GOT3 (cell line): ENCODE results near the gene MYO18B.

Experiments
- DNase-seq: peaks from one replicate; lab custom pipeline; 2025; ENCODE audit warnings: mixed read lengths; lab: John Stamatoyannopoulos, UW

The MYO18B gene

DNA sequence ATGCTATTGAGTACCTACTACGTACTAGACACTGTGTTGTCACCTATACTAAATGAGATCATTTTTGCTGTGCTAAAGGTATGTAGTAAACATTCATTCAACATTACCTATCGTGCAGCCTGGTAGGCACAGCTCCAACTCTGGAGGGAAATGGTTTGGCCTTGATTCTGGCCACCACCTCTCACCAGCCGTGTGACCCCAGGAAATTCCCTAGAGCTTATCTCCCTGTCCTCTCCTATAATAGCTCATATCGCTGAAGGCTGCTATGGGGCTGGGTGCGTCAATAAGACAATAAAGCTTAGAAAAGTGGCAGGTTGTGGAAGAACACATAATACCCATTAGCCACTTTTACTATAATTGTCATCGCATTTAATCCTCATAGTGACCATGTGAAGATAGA lies 107.5 kb downstream of the MYO18B start:
- DNase-seq, result no peak

DNA sequence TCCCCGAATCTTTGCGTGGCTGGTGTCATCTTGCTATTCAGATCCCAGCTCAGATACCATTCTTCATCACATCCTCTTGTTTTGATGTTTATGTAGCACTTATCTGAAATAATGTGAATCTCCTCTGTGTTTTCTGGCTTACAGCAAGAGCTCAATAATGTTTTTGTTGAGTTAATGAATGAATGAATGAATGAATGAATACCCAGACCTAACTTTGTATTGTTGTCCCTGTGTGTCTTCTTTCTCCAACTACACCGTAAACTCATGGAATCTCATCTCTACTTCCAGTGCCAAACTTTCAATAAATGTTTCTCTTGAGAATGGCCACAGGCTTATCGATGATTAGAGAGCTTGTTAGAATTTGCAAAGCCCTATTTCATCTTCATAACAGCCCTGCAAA lies 110.2 kb downstream of the MYO18B start:
- DNase-seq, result no peak

DNA sequence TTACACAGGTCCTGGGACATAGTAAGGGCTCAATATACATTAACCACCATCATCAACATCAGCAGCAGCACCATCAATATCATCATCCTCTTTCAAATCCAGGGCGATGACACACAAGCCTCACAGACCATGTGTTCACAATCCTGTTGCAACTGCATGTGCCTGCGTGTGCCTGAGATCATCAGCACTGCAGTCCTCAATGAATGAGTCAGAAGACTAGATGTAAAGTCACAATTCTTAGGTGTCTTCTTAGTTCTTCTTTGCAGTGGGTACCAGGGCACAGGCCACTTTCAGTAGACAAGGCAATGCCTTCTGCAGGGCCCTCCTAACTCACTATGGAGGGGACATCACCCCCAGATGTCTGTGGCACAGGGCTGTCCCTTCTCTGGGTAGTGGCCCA lies 111.1 kb downstream of the MYO18B start:
- DNase-seq, result no peak

DNA sequence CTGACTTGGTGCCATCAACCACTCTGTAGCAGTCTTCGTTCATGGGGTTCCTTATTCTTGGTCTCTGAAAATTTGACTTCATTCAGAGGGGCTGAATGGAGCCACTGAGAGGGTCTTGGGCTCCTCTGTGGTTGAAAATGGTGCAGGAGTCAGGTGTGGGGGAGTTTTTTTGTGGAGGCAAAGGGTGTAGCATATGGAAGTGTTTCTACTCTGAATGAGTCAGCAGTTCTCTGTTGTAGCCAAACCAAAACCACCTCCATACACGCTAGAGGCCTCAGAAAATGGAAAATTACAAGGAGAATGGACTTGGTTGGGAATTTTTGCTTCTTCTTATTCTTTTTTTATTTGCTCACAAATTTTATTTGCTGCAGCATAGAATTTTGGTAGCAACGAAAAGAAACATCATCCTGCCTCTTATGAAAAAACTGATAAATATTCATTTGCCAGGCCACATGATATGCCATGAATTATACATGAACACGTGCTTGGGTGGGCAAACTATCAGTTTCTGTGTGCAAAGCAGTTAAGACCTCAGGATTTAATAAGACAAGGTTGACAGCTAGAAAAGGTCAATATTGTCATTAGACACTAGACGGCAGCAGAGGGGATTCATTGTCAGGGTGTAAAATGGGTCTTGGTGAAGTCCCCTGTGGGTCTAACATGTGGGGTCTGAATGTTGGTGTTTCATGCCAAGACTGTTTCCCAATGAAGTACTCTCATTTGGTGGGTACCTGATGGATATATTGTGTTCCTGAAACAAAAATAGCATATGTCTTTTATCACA lies 111.7 kb downstream of the MYO18B start:
- no peak for DNase-seq

DNA sequence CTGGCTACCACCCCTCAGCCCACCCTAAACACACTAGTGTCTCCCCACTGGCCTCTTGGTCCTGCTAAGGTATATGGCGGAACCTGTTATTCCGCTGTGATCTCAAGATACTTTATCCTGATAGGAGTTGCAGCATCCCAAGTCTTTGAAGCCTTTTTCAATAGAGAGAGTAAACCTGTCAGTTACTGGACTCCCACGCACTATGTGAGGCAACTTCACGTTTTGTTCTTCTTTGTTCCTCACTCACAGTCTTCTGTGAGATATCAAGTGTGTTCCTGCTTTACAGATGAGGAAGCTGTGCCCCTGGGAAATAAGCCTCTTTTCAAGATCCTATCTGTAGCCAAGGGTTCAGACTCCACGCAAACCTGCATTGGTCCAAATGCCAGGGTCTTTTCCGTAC lies 127.8 kb downstream of the MYO18B start:
- DNase-seq, result no peak

DNA sequence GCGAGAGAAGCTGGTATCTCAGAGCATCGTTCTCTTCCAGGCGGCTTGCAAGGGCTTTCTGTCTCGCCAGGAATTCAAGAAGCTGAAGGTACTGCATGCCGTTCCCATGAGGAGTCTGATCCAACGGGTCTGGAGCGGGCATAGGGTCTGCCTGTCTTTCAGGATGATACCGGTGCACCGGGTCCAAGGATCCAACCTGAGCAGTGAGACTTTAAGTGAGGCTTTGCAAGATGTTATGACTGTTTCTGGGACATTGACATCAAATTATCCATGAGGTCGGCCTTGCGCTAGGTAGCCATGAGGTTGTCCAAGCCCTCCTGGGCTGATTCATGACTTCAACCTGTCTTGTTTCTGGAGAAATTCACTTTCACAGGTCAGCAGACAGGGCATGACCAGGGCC lies 132.3 kb downstream of the MYO18B start:
- no peak for DNase-seq

DNA sequence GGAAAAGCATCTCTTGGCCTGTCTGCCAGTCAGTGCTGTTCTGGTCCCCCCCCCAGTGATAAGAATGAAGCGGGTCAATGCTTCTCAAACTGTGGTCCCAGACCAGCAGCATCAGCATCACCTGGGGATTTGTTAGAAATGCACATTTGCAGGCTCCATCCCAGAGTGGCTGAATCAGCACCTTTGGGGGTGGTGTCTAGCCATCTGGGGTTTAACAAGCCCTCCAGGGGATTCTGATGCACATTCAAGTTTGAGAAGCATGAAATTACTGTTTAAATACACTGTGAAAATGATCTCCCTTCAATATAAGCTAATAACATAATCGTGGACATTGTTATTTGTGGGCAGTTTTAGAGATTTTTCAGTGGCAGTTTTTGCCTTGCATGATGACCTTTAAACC lies 133.5 kb downstream of the MYO18B start:
- no peak for DNase-seq

DNA sequence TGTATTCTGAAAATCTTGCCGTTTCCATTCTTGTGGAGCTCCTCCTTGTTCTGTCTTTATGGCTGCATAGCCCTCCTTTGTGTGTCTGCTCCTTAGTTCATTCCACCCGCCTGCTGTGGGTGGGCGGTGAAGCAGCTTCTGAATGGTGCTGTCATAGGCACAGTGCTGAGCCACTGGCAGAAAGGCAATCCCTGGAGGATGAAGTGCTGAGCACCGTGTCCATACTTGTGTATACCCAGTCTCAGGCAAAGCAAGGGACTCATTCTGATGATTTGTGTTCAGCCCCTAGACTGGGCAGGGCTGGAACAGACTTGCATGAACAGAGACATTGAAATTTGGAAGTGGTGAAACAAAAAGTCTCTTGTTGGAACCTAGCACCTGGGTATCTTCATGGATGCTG lies 134.9 kb downstream of the MYO18B start:
- no peak for DNase-seq

DNA sequence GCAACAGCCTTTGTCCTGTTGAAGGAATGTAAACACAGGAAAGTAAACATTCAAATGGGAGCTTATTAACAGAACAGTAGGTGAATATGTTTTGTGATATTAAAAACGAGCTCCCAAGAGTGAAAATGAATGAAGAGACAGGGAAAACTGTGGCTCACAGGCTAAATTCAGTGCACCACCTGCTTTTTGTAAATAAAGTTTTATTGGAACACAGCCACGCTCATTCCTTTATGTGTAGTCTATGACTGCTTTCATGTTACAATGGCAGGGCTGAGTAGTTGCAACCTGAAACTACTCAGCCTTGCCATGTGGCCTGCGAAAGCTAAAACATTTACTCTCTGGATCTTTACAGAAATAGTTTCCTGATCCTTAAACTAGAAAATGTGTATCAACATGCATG lies 136.9 kb downstream of the MYO18B start:
- no peak for DNase-seq

DNA sequence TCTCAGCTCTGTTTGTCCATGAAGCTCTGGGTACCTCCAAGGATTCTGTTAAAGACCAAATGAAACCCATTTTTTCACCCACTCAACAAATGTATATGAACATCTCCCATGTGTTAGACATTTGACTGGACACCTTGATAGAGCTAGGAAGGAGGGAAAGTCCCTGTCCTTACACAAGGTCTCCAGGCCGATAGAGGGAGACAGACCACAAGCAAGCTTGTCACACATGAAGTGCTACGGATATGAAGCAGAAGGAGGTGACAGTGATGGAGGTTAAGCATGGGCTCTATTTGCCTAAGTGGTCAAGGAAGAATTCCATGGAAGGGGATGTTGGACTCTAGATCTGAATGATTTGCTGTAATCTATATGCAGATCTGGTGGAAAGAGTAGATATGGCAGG lies 138.5 kb downstream of the MYO18B start:
- no peak for DNase-seq

DNA sequence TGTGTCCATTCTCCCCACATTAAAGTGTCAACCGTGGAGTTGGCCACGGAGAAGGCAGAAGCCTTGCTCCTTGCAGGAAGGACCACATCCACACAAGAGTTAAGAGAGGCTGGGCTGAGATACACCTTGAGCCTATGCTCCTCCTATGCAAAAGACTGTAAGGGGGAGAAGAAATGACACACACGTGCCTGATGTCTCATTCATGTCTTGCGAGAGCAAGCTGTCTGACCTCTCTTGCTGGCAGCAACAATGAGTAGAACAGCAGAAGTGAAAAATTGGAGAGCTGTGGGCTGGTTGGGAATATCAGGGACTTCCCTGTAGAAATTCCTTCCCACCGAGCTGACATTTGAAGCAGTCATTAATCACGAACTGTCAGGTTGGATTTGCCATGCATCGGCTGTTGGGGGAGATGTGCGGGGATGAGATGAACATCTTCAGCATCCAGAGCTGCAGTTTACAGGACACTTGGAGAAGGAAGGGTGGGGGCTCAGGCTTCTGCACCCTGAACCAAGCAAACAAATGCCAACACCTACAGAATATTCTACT lies 139.3 kb downstream of the MYO18B start:
- DNase-seq, result no peak

DNA sequence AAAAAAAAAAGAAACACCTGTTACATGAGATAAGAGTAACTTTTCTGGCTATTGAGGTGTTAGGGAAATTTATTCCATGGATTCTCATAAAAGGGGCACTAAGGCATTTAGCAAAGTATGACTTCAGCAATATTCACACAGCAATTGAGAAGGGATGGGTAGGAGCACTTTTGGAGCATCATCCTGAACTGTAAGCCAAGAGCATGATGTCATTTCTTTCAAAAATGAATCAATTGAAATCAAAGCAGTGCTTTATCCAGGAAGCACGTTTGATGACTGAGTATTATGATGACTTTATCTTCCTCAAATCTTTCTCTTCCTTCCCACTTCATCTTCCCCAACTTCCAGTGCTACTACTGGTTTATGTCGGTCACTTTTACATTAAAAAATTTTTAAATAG lies 140.4 kb downstream of the MYO18B start:
- DNase-seq, result no peak

DNA sequence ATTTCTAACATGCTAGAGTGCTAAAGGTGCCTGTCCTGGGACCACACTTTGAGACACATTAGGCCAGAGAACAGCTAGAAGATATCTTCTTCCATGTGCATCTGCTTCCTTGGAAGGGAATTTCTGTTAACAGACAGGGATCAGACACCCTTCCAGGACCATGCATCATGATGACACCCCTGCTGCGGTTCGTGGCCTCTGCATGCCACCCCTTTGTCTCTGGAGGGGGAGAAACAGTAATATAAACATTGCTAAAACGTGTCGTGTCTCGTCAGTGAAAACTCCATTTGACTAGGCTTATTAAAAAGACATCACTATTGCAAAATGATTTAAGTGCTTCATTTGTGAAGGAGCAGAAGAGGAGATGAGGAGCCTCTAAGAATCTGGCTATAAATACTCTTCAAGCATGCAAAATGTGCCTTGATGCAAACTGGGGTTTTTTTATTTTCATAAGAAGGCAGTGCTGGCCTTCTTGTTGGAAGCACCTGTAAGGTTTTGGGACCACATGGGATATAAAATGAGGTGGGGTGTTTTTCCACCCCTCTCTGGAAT lies 141.6 kb downstream of the MYO18B start:
- DNase-seq, result no peak

DNA sequence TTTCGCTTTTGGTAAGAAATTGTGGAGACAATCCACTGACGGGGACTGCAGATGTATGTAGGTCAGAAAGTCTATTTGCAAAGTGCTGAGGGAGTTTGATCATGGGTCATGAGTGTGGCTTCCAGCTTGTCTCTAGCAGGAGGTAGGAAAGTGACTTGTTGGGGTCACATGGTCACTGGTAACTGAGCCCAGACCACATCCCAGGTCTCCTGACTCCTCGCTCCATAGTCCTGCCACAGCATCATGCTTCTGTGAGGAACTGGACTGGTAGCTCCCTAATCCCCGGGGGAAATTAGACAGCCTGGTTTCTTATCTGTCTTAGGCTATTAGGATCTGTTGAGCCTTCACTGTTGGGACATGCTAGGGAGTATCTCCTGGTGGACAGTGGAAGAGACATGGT lies 142.1 kb downstream of the MYO18B start:
- DNase-seq, result no peak

DNA sequence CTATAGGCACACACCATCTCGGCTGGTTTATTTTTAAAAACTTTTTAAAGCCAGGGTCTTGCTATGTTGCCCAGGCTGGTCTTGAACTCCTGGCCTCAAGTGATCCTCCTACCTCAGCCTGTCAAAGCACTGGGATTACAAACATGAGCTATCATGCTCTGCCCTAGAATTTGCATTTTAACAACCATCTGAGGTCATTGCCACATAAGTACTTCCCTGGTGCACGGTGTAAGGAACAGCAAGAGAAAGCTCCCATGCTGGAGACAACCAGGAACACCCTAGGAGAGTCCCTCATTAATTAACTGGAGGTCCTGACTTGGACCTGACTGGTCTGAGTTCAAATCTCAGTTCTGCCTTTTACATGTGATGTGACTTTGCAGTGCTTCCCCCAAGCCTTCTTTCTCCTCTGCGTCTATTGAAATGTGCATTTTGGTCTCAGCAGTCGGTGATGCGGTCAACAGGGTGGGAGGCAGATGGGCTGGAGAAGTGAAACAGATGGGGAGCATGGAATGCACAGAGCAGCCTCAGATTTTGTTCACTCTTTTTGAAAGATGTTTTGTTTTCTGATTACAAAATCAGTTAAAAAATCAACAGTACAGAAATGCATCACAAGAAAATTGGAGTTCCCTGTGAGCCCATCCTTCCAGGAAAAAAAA lies 146.5 kb downstream of the MYO18B start:
- no peak for DNase-seq

DNA sequence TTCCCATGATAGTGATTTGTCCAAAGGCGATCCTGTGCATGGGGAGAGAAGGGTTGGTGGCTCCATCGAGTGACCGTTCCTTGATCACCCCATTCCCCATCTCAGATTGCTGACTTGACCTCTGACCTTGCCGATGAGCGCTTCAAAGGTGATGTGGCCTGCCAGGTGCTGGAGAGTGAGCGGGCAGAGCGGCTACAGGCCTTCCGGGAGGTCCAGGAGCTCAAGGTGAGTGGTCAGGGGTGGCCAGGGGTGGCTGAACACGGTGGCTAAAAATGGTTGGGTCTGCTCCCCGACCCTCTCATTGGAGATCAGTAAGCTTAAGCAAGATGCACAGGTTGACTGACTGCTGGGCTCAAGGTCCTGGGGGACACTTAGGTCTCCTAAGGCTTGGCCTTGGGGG lies 148.7 kb downstream of the MYO18B start:
- no peak for DNase-seq

DNA sequence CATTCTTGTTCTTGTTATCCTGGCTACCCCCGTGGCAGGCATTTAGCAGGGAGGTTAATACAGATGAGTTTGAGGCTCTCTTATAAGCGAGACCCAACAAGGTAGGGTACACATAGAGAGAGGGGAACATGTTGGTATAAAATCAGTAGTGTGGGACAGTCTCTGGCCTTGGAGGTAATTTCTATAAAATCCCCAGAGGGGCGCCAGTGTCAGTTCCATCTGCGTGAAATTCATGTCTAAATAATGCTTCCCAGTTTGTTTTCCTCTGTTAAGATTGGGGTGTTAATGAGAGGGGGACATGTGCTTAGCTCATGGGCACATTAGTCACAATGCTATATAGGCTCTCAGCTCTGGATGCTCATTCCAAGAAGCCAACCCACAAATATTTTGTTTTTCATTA lies 150.7 kb downstream of the MYO18B start:
- DNase-seq, result no peak

DNA sequence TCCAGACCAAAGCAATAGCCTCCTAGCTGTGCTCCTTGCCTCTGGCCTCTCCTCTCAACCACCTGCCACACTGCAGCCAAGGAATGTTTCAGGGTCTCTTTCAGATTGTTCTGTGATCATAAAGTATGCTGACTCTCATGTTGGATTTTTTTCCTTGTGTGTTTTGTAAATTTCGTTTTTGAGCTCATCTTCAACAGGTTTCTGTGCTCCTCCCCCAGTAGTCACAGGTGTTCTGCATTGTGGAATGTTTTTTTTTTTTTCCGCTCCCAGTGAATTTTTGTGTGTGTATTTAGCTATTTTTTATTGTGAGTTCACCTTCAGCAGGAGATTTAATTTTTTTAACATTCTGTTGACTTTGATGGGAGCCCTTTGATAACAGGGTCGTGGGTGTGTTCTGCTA lies 153.7 kb downstream of the MYO18B start:
- no peak for DNase-seq

DNA sequence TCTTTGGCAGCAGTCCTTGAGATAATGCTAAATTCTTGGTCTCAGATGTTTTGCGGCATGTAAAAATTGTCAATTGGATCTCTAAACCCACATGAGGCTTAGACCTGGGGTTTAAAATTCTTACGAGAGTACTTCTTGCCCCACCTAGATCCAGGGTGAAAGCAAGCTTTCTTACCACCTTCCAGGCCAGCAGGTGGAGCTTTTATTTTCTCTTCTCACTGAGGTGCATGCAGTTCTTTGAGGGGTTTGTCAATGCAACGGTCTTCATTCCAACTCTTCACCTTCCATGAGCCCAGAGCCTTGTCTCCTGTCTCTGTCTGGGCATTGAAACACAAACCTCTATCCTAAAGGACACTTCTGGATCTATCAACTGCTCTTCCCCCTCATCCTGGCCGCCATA lies 154.1 kb downstream of the MYO18B start:
- DNase-seq, result no peak

DNA sequence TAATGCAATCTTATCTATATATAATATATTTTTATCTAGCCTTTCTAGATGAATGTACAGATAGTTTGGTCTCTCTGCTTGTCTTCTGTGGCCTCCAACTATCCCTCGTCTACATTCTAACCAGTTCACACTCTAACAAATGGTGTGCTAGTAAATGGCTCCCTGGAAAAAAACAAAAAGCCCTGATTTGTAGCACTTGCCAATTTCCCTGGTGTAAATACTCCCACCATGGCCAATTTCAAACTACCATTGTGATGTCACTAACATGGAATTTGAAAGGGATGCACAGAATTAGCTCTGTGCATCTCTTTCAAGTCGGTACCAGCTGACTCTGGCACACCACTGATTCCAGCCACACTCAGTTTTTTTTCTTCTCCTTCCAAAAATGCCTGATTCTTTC lies 154.6 kb downstream of the MYO18B start:
- DNase-seq, result no peak

DNA sequence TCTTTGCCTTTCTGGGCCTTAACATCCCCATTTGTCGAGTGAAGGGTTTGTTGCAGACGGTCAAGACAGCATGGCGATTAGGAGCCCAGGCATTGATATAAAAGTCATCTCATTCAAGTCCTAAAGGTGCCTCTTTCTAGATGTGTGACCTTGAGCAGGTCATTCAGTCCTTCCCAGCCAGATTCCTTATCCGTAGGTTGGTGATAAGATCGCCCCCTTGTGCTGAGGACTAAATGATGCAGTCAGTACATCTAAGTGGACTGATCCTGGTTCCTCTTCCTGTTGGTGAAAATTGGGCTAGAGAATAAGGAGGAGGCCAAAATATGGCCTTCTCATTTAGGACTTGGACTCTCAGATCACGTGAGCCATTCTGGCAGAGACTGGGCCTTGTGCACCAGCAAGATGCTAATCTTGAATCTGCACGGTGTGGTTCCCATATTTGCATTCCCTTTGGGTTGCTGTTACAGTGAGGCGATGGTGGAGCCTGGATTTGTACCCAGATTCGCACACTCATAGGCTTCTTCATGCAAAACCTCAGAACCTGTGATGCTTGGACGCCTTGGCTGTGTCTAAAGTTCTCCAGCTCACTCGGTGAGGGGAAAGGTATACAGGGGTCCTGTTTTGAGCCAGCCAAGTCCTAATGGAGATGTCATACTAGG lies 156.8 kb downstream of the MYO18B start:
- DNase-seq, result no peak

DNA sequence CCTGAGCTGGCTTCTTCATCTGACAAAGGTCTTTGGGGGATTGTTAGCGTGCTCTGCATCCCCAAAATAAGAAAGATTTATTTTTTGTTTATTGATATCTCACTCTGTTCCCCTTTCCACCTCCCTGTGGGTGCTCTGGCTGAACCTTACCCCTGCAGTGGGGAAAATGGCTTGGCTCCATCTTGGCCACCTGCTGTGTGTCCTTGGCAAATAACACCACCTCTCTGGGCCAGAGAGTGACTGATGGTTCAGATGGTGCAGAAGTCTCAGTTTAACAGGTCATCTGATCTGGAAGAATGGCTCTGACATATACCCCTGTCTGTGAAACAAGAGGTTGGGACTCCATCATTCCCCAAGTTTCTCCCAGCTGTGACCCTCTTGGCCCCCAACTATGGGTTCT lies 157.6 kb downstream of the MYO18B start:
- DNase-seq, result no peak

DNA sequence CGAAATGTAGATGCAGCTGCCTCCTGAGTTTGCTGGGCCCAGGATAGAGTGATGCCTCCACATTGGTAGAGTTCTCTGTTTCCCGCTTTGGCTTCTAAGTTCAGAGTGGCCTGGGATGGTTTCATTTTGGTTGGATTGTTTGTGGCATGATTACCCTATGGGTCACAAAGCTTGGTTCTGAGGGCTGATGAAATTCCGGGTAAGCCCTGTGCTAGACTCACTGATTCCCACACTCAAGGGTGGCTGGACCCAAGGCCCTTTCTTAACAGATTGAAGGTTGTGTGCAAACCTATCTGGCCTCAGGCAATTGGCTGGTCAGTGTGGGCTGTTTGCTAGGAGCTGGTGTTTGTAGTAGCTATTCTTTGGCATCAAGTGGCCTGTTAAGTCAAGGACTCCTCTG lies 158.4 kb downstream of the MYO18B start:
- no peak for DNase-seq
